Central memory CD4-positive, alpha-beta T cell (primary cell): Measurements from ENCODE around the gene TRHDE.

Experiments
- DNase-seq: peaks from one replicate; pipeline ENCODE4 v3.0.0; 2022
- total RNA-seq, 3 experiments: gene quantifications; one replicate each; lab custom pipeline; 2026; lab: John Stamatoyannopoulos, UW

Gene TRHDE
- total RNA-seq, result 0 reads per million in 3 experiments

GRCh38 chr12:72272091-72272661 lies at the start of gene TRHDE:
Gene TRHDE (plus strand): TSS chr12:72272370. CDS start chr12:72272644, 274 bp downstream.
- DNase-seq, result no peak

GRCh38 chr12:72226510-72226909 lies 45.7 kb upstream of the TRHDE start:
- DNase-seq, result no peak

- DNase-seq, result no peak
These were observed 43.7 kb upstream of the TRHDE start for GRCh38 chr12:72228424-72228823.

GRCh38 chr12:72230589-72230988 lies 41.6 kb upstream of the TRHDE start:
- no peak for DNase-seq

GRCh38 chr12:72234886-72235285 lies 37.3 kb upstream of the TRHDE start:
- DNase-seq, result no peak

- DNase-seq, result no peak
These were observed 36.0 kb upstream of the TRHDE start for GRCh38 chr12:72236071-72236705.

GRCh38 chr12:72241552-72241951 lies 30.6 kb upstream of the TRHDE start:
- no peak for DNase-seq

- no peak for DNase-seq
These were observed 29.2 kb upstream of the TRHDE start for GRCh38 chr12:72242946-72243345.

GRCh38 chr12:72246370-72246769 lies 25.8 kb upstream of the TRHDE start:
- DNase-seq, result no peak

GRCh38 chr12:72250346-72250745 lies 21.8 kb upstream of the TRHDE start:
- no peak for DNase-seq

- no peak for DNase-seq
These were observed 15.4 kb upstream of the TRHDE start for GRCh38 chr12:72256725-72257124.

GRCh38 chr12:72261885-72262284 lies 10.3 kb upstream of the TRHDE start:
- DNase-seq, result no peak

- no peak for DNase-seq
These were observed 7.5 kb upstream of the TRHDE start for GRCh38 chr12:72264548-72265175.

GRCh38 chr12:72267974-72268373 lies 4.2 kb upstream of the TRHDE start:
- DNase-seq, result no peak

- DNase-seq, result no peak
These were observed 3.8 kb upstream of the TRHDE start for GRCh38 chr12:72268386-72268785.

GRCh38 chr12:72269491-72269890 lies 2.7 kb upstream of the TRHDE start:
- no peak for DNase-seq

GRCh38 chr12:72270246-72270645 lies 1.9 kb upstream of the TRHDE start:
- DNase-seq, result no peak

- DNase-seq, result no peak
These were observed 1.2 kb upstream of the TRHDE start for GRCh38 chr12:72270961-72271360.

GRCh38 chr12:72271451-72272090 lies 599 bp upstream of the TRHDE start:
- no peak for DNase-seq

- no peak for DNase-seq
These were observed 745 bp downstream of the TRHDE start for GRCh38 chr12:72272731-72273498.

GRCh38 chr12:72273499-72273837 lies 1.3 kb downstream of the TRHDE start:
- DNase-seq, result no peak

- no peak for DNase-seq
These were observed 1.7 kb downstream of the TRHDE start for GRCh38 chr12:72273851-72274351.

GRCh38 chr12:72274931-72275330 lies 2.8 kb downstream of the TRHDE start:
- DNase-seq, result no peak
